WI38 (cell line): ENCODE results near the gene TFEB.

Experiments used
- H3K4me3 ChIP-seq: 2 replicates; pipeline ENCODE4 v1.5.1; 2011; ENCODE audit warnings: low read depth, mild to moderate bottlenecking, control low read depth, low read length
- TF ChIP-seq, protein P1 (sequence below): IDR thresholded peaks from 2 replicates; pipeline ENCODE4 v1.5.1; 2012; ENCODE audit warnings: low read depth, mild to moderate bottlenecking, control low read depth, low read length

Gene TFEB

DNA sequence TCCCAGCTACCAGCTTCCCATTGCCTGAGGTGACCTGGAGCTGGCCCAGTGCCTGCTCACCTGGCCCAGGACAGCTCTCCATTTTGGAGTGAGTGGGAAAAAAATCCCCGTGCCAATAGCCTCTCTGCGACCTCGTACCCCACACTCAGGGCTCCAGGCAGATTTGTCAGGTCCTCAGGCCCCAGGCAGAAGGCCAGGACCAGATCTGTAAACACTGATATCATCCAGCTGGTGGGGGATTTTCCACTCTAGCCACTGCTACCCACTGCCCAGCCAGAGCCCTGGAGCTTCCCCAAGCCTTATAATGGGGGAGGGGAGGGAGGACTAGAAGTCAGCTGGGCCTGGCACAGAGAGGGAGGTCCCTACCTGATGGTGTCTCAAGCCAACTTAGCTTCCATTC is 13.1 kb upstream of the TFEB start:
- TF ChIP-seq, protein P1, sequence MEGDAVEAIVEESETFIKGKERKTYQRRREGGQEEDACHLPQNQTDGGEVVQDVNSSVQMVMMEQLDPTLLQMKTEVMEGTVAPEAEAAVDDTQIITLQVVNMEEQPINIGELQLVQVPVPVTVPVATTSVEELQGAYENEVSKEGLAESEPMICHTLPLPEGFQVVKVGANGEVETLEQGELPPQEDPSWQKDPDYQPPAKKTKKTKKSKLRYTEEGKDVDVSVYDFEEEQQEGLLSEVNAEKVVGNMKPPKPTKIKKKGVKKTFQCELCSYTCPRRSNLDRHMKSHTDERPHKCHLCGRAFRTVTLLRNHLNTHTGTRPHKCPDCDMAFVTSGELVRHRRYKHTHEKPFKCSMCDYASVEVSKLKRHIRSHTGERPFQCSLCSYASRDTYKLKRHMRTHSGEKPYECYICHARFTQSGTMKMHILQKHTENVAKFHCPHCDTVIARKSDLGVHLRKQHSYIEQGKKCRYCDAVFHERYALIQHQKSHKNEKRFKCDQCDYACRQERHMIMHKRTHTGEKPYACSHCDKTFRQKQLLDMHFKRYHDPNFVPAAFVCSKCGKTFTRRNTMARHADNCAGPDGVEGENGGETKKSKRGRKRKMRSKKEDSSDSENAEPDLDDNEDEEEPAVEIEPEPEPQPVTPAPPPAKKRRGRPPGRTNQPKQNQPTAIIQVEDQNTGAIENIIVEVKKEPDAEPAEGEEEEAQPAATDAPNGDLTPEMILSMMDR: no peak
- H3K4me3 ChIP-seq: no peak overlapping the region

DNA sequence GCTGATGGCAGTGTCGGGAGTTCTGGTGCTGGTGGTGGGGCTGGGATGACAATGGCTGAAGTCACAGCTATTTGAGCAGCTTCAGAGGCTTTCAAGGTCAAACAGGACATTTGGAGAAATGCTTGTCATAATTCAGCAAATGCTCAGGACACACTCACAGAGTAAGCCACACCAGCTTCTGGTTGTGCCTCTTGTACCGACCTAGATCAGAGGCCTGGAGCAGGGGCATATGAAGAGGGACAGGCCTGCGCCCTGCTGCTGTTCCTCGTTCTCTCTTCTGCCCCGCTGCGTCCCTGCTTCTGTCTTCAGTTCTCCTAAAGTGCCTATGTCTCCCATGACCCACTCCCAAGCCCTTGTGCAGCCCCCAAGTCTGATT is 12.7 kb upstream of the TFEB start:
- TF ChIP-seq, protein P1: no peak
- H3K4me3 ChIP-seq: no peak overlapping the region

DNA sequence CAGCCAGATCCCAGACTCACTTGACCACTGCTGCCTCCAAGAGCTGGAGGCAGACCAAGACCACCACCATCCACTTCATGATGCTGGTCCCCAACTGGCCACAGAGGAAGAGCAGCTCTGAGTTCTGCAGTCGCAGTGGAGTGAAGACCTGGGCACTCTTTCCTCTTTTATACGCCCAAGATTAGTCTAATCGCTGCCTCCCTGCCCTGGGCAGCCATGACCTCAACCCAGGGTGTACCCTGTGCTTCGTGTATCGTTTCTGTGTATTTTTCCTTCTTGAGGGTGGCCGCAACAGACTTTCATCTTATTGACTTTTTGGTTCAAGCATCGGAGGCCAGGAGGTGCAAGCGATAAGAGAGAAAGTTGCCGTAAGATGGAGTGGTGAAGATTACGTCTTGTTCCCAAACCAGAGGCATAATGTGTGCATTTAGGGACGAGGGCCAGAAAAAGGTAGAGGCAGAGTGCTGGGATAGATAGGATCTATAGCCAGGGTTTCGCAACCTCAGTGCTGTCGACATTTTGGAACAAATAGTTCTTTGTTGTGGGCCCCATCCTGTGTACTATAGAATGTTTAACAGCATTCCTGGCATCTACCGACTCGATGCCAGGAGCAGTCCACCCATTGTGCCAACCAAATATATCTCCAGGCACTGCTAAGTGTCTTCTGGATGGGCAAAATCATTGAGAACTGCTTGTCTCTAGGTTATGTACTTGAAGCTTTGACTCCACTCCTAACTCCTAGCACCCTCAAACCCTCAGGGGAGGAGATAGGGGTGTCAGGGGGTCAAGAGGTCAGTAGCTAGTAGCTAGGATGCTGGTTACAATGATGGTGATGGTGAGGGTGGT is 12.1 kb upstream of the TFEB start, which contains the start of gene PGC:
PGC (minus strand) TSS at position 142 of the 846 bp plus-strand sequence; CDS start at position 79, 63 bp downstream.
- H3K4me3 ChIP-seq: no peak within 1 kb of the TSS
- TF ChIP-seq, protein P1: no peak

DNA sequence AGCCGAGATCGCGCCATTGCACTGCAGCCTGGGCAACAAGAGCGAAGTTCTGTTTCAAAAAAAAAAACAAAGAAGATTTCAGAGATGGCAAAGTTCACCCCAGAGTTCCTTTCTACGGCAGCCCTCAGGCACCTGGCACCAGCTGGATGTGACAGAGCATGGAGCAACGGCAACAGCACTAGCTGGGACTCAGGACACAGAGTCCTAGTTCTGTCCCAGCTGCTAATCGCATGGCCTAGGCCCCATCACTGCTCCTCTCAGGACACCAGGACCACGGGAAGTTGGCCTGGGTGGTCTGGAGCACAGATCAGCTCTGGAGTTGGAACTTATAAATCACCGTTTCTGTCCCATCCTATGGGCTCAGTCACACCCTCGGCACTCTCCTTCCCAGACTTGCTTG is 10.7 kb upstream of the TFEB start:
- no peak overlapping the region for H3K4me3 ChIP-seq
- TF ChIP-seq, protein P1: no peak

DNA sequence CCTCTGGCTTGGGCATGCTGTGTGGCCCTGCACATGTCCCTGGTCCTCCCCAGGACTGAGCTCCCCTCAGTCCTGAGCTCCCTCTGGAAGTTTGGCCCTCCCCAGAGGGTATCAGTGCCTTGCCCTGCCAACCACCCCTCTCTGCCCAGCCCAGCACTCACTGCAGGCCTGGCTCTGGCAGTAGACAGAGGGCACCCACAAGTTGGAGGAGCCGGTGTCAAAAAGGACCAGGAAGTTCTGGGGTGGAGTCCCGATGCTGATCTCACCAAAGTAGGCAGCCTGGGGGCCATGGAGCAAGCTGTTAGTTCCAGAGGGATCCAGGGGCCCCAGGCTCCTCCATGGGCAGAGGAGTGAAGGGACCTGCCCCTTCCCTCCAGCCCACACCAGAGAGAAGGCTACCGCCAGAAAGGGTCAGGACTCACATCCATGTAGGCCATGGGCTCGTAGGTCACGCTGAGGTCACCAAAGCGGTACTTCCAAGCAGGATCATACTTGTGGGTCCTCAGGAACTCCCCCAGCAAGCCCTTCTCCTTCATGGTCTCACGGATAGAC is 8.9 kb upstream of the TFEB start:
- H3K4me3 ChIP-seq: no peak overlapping the region
- TF ChIP-seq, protein P1: no peak

DNA sequence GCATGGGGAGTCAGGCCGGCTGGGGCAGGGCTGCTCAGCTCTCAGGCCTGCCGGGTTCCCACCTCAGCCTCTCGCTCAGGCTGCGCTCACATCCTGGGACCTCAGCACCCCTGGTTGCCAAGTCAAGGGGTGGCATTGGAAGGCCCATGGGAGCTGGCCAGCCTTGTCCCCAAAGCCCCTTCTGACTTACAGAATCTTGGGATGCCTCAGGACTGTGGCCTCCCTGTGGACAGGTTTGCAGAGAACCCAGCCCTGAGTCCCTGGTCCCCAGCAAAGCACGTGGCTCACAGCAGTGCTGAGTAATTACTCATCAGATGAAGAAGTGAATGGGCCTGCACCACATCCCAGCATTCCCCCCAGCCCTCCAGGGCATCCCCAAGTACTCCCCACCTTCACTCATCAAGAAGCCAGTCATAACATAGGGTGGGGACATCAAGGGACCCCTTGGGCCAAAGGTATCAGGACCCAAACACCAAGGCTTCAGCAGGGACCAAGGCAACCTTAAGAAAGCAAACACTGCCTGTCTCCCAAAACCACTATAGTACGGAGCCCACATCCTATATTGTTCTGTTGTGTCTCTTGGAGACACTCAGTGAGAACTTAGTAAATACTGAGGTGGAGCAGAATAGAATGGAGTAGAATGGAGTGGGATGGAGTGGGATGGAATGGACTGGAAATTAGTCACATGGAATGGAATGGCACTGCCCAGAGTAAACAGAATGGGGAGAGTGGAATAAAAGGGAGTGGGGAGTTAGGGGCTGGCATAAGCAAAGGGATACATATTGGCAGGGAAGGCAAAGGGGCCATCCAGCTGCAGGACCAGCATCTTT is 8.2 kb upstream of the TFEB start:
- TF ChIP-seq, protein P1: no peak
- H3K4me3 ChIP-seq: no peak overlapping the region
